ENCODE results near the gene RBM7.

Gene RBM7

DNA sequence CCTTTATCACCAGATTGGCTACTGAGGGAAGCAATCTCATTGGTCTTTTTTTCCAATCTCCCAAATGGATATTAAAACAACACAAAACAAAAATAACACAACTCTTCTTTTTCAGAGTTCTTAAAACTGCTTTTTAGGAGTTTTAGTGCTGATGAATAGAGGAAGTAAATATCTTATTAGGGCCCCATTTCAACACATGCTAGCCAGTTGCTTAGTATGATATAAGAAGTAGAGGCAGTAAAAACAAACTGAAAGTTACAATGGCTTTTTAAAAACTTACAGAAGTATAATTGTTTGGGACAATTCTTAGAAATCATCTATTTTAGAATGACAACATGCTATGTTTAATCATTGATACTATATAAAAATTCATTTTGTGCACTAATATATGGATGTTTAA lies 3.5 kb upstream of the RBM7 start:
- no peak overlapping the region for H3K4me2 ChIP-seq (ENCODE audit: low read depth, low read length)
- H3F3A ChIP-seq (ENCODE audit: insufficient read depth, low read length) = peaks cover 12% of the 10 kb centered on the region
- no peaks in the 10 kb centered on the region for H3K9me2 ChIP-seq (replicated peaks; ENCODE audit: insufficient read depth, low read length)
- no peaks in the 10 kb centered on the region for H3K27me3 ChIP-seq (replicated peaks; ENCODE audit: insufficient read depth, low read length)
- no peaks in the 10 kb centered on the region for H3K36me3 ChIP-seq (replicated peaks; ENCODE audit: insufficient read depth, low read length)
- H3K9ac ChIP-seq (ENCODE audit: low read length) = no peak overlapping the region
- H3K4me3 ChIP-seq (ENCODE audit: low read length) = no peak overlapping the region
- peaks cover 6% of the 10 kb centered on the region; the same call in 1 of the 2 replicates for H3K4me1 ChIP-seq (ENCODE audit: low read length)
- H3K27ac ChIP-seq (ENCODE audit: low read length) = no peak overlapping the region
- DNase-seq = no peak
- TF ChIP-seq EZH2 (optimal IDR thresholded peaks at IDR 0.05; ENCODE audit: low read depth, low read length) (no peak), CTCF (IDR thresholded peaks at IDR 0.05; ENCODE audit: low read length) (no peak), EZH2phosphoT487 (IDR thresholded peaks at IDR 0.05; ENCODE audit: low read length) (no peak)
- H3K9me3 ChIP-seq (replicated peaks; ENCODE audit: insufficient read depth, low read length) = no peaks in the 10 kb centered on the region
- no peak overlapping the region for H2AFZ ChIP-seq (ENCODE audit: low read length)
- no peaks in the 10 kb centered on the region for H4K20me1 ChIP-seq (ENCODE audit: insufficient read depth, low read length)
- H3K79me2 ChIP-seq (ENCODE audit: low read length) = peaks cover 25% of the 10 kb centered on the region

DNA sequence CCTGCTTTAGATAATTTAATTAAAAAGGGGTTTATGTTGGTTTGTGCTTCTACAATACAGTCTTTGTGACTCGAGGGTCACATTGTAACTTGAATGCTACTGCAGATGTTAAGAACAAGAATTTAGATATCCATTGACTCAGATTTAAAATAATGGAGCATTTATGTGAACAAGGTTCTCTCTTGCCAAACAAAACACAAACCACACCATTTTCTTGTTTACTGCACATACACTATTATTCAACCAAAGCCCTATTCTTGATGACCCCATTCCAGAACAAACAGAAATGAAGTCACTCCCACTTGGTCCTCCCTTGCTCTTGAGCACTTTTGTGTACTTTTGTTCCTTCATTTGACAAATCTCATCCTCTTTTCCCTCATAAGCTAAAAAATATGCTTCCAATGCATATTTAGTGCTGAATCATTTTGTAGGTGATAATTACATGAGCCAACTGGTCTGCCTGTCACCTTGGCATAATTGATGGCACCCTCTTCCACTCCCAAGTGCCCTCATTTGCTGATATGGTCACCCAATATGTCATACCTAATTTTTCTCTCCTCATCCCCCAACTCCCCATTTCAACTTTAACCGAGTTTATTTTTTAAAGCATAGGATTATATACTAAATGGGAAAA lies 3.0 kb upstream of the RBM7 start:
- no peaks in the 10 kb centered on the region for H3K9me3 ChIP-seq (replicated peaks; ENCODE audit: insufficient read depth, low read length)
- peaks cover 12% of the 10 kb centered on the region for H3F3A ChIP-seq (ENCODE audit: insufficient read depth, low read length)
- peaks cover 6% of the 10 kb centered on the region; the same call in 1 of the 2 replicates for H3K4me1 ChIP-seq (ENCODE audit: low read length)
- H3K4me2 ChIP-seq (ENCODE audit: low read depth, low read length) = no peak overlapping the region
- no peak overlapping the region for H3K27ac ChIP-seq (ENCODE audit: low read length)
- no peak for TF ChIP-seq EZH2 (optimal IDR thresholded peaks at IDR 0.05; ENCODE audit: low read depth, low read length)
- TF ChIP-seq EZH2phosphoT487 (IDR thresholded peaks at IDR 0.05; ENCODE audit: low read length) = no peak
- TF ChIP-seq CTCF (IDR thresholded peaks at IDR 0.05; ENCODE audit: low read length) = no peak
- no peaks in the 10 kb centered on the region for H3K9me2 ChIP-seq (replicated peaks; ENCODE audit: insufficient read depth, low read length)
- H3K4me3 ChIP-seq (ENCODE audit: low read length) = no peak overlapping the region
- H3K79me2 ChIP-seq (ENCODE audit: low read length) = peaks cover 30% of the 10 kb centered on the region
- no peaks in the 10 kb centered on the region for H4K20me1 ChIP-seq (ENCODE audit: insufficient read depth, low read length)
- no peaks in the 10 kb centered on the region for H3K27me3 ChIP-seq (replicated peaks; ENCODE audit: insufficient read depth, low read length)
- H2AFZ ChIP-seq (ENCODE audit: low read length) = no peak overlapping the region
- H3K9ac ChIP-seq (ENCODE audit: low read length) = no peak overlapping the region
- no peaks in the 10 kb centered on the region for H3K36me3 ChIP-seq (replicated peaks; ENCODE audit: insufficient read depth, low read length)
- DNase-seq = no peak

- no peaks in the 10 kb centered on the region for H3K9me2 ChIP-seq (replicated peaks; ENCODE audit: insufficient read depth, low read length)
- no peak overlapping the region for H3K9ac ChIP-seq (ENCODE audit: low read length)
- H3K27me3 ChIP-seq (replicated peaks; ENCODE audit: insufficient read depth, low read length) = no peaks in the 10 kb centered on the region
- H2AFZ ChIP-seq (ENCODE audit: low read length) = no peak overlapping the region
- H3K27ac ChIP-seq (ENCODE audit: low read length) = no peak overlapping the region
- H3F3A ChIP-seq (ENCODE audit: insufficient read depth, low read length) = peaks cover 12% of the 10 kb centered on the region
- no peak overlapping the region; the same call in 1 of the 2 replicates for H3K4me2 ChIP-seq (ENCODE audit: low read depth, low read length)
- H3K36me3 ChIP-seq (replicated peaks; ENCODE audit: insufficient read depth, low read length) = 0 out of 2 replicates have a peak, but pooled peaks cover 3% of the 10 kb centered on the region
- H3K4me3 ChIP-seq (ENCODE audit: low read length) = no peak overlapping the region
- peaks cover 9% of the 10 kb centered on the region; the same call in 1 of the 2 replicates for H3K4me1 ChIP-seq (ENCODE audit: low read length)
- no peaks in the 10 kb centered on the region for H4K20me1 ChIP-seq (ENCODE audit: insufficient read depth, low read length)
- peaks cover 40% of the 10 kb centered on the region for H3K79me2 ChIP-seq (ENCODE audit: low read length)
- TF ChIP-seq EZH2 (optimal IDR thresholded peaks at IDR 0.05; ENCODE audit: low read depth, low read length) = no peak
- TF ChIP-seq CTCF (IDR thresholded peaks at IDR 0.05; ENCODE audit: low read length) = no peak
- no peak for DNase-seq
- H3K9me3 ChIP-seq (replicated peaks; ENCODE audit: insufficient read depth, low read length) = no peaks in the 10 kb centered on the region
Observed at GRCh38 chr11:114398303-114398920, 2.1 kb upstream of the RBM7 start.

All from MM.1S (cell line).